ENCODE data around the gene SOX4. TPM values are rescaled to one million over a fixed set of nuclear protein-coding genes. Genes with fewer than 3 reads are reported as not detected.

Gene SOX4
- total RNA-seq, 1 experiment from 2014 or later = 12.9 TPM

- no peak for DNase-seq (ENCODE audit: unreplicated experiment)
- intact Hi-C loops (cut with micrococcal nuclease) = no loop called here
- H3K9me3 Mint-ChIP-seq (ENCODE audit: unreplicated experiment) = no peaks in the 10 kb centered on the region
- CTCF ChIA-PET = interaction anchor here (0.5 kb wide), 1 partner anchor 130 kb away, joined by 3 read pairs; no protein-coding TSS in a partner anchor
- POLR2A ChIA-PET = no interaction called here
- no peak overlapping the region for H3K4me3 Mint-ChIP-seq (ENCODE audit: unreplicated experiment)
- H3K4me1 Mint-ChIP-seq (ENCODE audit: insufficient read depth, unreplicated experiment) = peaks cover under 1% of the 10 kb centered on the region
- TF ChIP-seq, protein P1, sequence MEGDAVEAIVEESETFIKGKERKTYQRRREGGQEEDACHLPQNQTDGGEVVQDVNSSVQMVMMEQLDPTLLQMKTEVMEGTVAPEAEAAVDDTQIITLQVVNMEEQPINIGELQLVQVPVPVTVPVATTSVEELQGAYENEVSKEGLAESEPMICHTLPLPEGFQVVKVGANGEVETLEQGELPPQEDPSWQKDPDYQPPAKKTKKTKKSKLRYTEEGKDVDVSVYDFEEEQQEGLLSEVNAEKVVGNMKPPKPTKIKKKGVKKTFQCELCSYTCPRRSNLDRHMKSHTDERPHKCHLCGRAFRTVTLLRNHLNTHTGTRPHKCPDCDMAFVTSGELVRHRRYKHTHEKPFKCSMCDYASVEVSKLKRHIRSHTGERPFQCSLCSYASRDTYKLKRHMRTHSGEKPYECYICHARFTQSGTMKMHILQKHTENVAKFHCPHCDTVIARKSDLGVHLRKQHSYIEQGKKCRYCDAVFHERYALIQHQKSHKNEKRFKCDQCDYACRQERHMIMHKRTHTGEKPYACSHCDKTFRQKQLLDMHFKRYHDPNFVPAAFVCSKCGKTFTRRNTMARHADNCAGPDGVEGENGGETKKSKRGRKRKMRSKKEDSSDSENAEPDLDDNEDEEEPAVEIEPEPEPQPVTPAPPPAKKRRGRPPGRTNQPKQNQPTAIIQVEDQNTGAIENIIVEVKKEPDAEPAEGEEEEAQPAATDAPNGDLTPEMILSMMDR (IDR thresholded peaks at IDR 0.05; ENCODE audit: unreplicated experiment) = no peak
- H3K36me3 Mint-ChIP-seq (ENCODE audit: insufficient read depth, unreplicated experiment) = no peaks in the 10 kb centered on the region
- H3K27ac Mint-ChIP-seq (ENCODE audit: low read depth, unreplicated experiment) = no peak overlapping the region
- no peaks in the 10 kb centered on the region for H3K27me3 Mint-ChIP-seq (ENCODE audit: insufficient read depth, unreplicated experiment)
- BruUV-seq (replicated peaks) = no TSS peak
These were observed 10.5 kb downstream of the SOX4 start for GRCh38 chr6:21604081-21604480.

GRCh38 chr6:21605166-21605565 is 11.6 kb downstream of the SOX4 start:
- H3K27me3 Mint-ChIP-seq (ENCODE audit: insufficient read depth, unreplicated experiment) = no peaks in the 10 kb centered on the region
- H3K4me1 Mint-ChIP-seq (ENCODE audit: insufficient read depth, unreplicated experiment) = no peaks in the 10 kb centered on the region
- ChIA-PET CTCF (interaction anchor here (0.7 kb wide), 2 partner anchors 331 to 484 kb away, joined by 3 to 4 read pairs; no protein-coding TSS in a partner anchor), POLR2A (no interaction called here)
- BruUV-seq (replicated peaks) = no TSS peak
- intact Hi-C loops (cut with micrococcal nuclease) = no loop called here
- no peak for DNase-seq (ENCODE audit: unreplicated experiment)
- no peaks in the 10 kb centered on the region for H3K9me3 Mint-ChIP-seq (ENCODE audit: unreplicated experiment)
- H3K36me3 Mint-ChIP-seq (ENCODE audit: insufficient read depth, unreplicated experiment) = no peaks in the 10 kb centered on the region
- TF ChIP-seq, protein P1 (IDR thresholded peaks at IDR 0.05; ENCODE audit: unreplicated experiment) = no peak
- no peak overlapping the region for H3K4me3 Mint-ChIP-seq (ENCODE audit: unreplicated experiment)
- no peak overlapping the region for H3K27ac Mint-ChIP-seq (ENCODE audit: low read depth, unreplicated experiment)

DNA sequence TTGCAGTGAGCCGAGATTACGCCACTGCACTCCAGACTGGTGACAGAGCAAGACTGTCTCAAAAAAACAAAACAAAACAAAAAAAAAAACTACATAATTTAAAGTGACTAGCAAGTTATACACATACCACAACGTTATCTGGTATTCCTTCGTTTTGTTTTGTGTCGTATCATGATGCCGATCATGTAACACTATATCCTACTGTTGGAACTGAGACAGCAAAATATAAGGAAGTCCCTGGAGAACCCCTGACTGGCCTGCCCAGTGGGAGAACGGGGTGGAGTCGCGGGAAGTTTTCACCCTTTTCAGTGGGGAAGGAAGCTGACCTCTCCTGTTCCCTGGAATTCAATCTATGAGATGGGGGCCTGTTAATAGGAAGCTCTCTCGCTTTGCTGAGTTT is 15.1 kb downstream of the SOX4 start:
- TF ChIP-seq, protein P1 (IDR thresholded peaks at IDR 0.05; ENCODE audit: unreplicated experiment) = no peak
- Mint-ChIP-seq H3K9me3 (ENCODE audit: unreplicated experiment) (no peaks in the 10 kb centered on the region), H3K36me3 (ENCODE audit: insufficient read depth, unreplicated experiment) (no peaks in the 10 kb centered on the region), H3K4me3 (ENCODE audit: unreplicated experiment) (no peak overlapping the region), H3K27me3 (ENCODE audit: insufficient read depth, unreplicated experiment) (no peaks in the 10 kb centered on the region), H3K4me1 (ENCODE audit: insufficient read depth, unreplicated experiment) (no peaks in the 10 kb centered on the region), H3K27ac (ENCODE audit: low read depth, unreplicated experiment) (no peak overlapping the region)
- DNase-seq (ENCODE audit: unreplicated experiment) = no peak
- CTCF ChIA-PET = interaction anchor here (0.5 to 0.7 kb wide), 2 partner anchors 124 to 1184 kb away, joined by 3 to 4 read pairs; no protein-coding TSS in a partner anchor
- BruUV-seq (replicated peaks) = no TSS peak
- POLR2A ChIA-PET = interaction anchor here (0.7 to 1.1 kb wide), 2 partner anchors 10 to 12 kb away, joined by 3 read pairs; no protein-coding TSS in a partner anchor
- intact Hi-C loops (cut with micrococcal nuclease) = no loop called here

DNA sequence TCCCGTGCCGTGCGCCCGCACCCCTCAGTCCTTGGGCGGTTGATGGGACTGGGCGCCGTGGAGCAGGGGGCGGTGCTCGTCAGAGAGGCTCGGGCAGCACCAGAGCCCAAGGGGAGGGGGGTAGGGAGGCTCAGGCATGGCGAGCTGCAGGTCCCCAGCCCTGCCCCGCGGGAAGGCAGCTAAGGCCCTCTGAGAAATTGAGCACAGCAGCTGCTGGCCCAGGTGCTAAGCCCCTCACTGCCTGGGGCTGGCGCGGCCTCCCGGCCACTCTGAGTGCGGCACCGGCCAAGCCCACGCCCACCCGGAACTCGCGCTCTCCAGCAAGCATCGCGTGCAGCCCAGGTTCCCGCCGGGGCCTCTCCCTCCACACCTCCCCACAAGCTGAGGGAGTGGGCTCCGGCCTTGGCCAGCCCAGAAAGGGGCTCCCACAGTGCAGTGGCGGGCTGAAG is 16.4 kb downstream of the SOX4 start:
- TF ChIP-seq, protein P1 (IDR thresholded peaks at IDR 0.05; ENCODE audit: unreplicated experiment) = no peak
- Mint-ChIP-seq H3K9me3 (ENCODE audit: unreplicated experiment) (no peaks in the 10 kb centered on the region), H3K4me3 (ENCODE audit: unreplicated experiment) (no peak overlapping the region), H3K36me3 (ENCODE audit: insufficient read depth, unreplicated experiment) (no peaks in the 10 kb centered on the region), H3K4me1 (ENCODE audit: insufficient read depth, unreplicated experiment) (no peaks in the 10 kb centered on the region), H3K27me3 (ENCODE audit: insufficient read depth, unreplicated experiment) (no peaks in the 10 kb centered on the region), H3K27ac (ENCODE audit: low read depth, unreplicated experiment) (no peak overlapping the region)
- no TSS peak for BruUV-seq (replicated peaks)
- ChIA-PET POLR2A (no interaction called here), CTCF (no interaction called here)
- no peak for DNase-seq (ENCODE audit: unreplicated experiment)
- intact Hi-C loops (cut with micrococcal nuclease) = no loop called here

Measured in MCF 10A (cell line).